Progenitor cell of endocrine pancreas (in vitro differentiated cells): ENCODE results near the gene CDH26. TPM values are rescaled to one million over a fixed set of nuclear protein-coding genes. Genes with fewer than 3 reads are reported as not detected.

Source experiments
- DNase-seq: peaks from one replicate; pipeline ENCODE4 v3.0.0; 2021; ENCODE audit warnings: low spot score; ENCODE audit not compliant: unreplicated experiment
- H3K27ac Mint-ChIP-seq: 2 replicates; pipeline ENCODE4 v1.8.0; 2021; ENCODE audit warnings: mild to moderate bottlenecking, moderate library complexity, mixed read lengths
- H3K27me3 Mint-ChIP-seq: 2 replicates; pipeline ENCODE4 v1.8.0; 2021; ENCODE audit warnings: mixed read lengths
- H3K36me3 Mint-ChIP-seq: 2 replicates; pipeline ENCODE4 v1.8.0; 2022; ENCODE audit warnings: mixed read lengths; ENCODE audit not compliant: insufficient read depth
- H3K4me1 Mint-ChIP-seq: 2 replicates; pipeline ENCODE4 v1.8.0; 2021; ENCODE audit warnings: low read depth, mixed read lengths
- H3K4me3 Mint-ChIP-seq: 2 replicates; pipeline ENCODE4 v1.8.0; 2021; ENCODE audit warnings: low read depth, mild to moderate bottlenecking, moderate library complexity, mixed read lengths
- H3K9me3 Mint-ChIP-seq: 2 replicates; pipeline ENCODE4 v1.8.0; 2021; ENCODE audit warnings: low read depth, mixed read lengths
- total RNA-seq: library from RNA; stranded (reverse); gene quantifications from 2 replicates; pipeline ENCODE4 v1.2.1, GENCODE V29; 2021
- TF ChIP-seq, protein P1 (sequence below): fragments of 200-600 bp; sonication (generic); IDR thresholded peaks from one replicate; pipeline ENCODE4 v1.5.0; 2021; ENCODE audit warnings: antibody characterized with exemption, mild to moderate bottlenecking; ENCODE audit not compliant: unreplicated experiment

CDH26 gene
- total RNA-seq, 1 donor from 2014 or later: 17.1 TPM

DNA sequence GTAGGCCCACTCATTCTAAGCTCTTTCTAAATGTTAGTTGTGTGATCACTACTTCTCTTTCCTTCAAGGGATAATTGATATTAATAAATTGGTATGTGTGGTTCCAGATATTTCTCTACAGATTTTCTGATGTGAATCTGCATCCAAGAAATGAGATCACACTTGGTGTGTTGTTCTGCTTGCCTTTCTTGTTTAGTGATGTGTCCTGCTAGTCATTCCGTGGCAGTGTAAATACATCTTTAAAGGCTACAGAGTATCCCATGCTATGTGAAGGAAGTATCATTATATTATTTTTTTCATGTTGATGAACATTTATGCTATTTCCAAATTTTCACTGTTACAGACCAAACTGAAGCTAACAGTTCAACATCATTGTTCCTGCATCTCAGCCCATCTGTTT is 13.2 kb downstream of the CDH26 start:
- TF ChIP-seq, protein P1, sequence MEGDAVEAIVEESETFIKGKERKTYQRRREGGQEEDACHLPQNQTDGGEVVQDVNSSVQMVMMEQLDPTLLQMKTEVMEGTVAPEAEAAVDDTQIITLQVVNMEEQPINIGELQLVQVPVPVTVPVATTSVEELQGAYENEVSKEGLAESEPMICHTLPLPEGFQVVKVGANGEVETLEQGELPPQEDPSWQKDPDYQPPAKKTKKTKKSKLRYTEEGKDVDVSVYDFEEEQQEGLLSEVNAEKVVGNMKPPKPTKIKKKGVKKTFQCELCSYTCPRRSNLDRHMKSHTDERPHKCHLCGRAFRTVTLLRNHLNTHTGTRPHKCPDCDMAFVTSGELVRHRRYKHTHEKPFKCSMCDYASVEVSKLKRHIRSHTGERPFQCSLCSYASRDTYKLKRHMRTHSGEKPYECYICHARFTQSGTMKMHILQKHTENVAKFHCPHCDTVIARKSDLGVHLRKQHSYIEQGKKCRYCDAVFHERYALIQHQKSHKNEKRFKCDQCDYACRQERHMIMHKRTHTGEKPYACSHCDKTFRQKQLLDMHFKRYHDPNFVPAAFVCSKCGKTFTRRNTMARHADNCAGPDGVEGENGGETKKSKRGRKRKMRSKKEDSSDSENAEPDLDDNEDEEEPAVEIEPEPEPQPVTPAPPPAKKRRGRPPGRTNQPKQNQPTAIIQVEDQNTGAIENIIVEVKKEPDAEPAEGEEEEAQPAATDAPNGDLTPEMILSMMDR: no peak
- Mint-ChIP-seq H3K27ac (no peak overlapping the region), H3K4me1 (no peaks in the 10 kb centered on the region), H3K27me3 (no peaks in the 10 kb centered on the region), H3K36me3 (peaks cover 3% of the 10 kb centered on the region), H3K4me3 (no peak overlapping the region), H3K9me3 (no peaks in the 10 kb centered on the region)
- DNase-seq: no peak

GRCh38 chr20:59972037-59972801 is 14.0 kb downstream of the CDH26 start:
- peaks cover 3% of the 10 kb centered on the region for H3K36me3 Mint-ChIP-seq
- H3K9me3 Mint-ChIP-seq: no peaks in the 10 kb centered on the region
- TF ChIP-seq, protein P1: no peak
- no peak overlapping the region for H3K4me3 Mint-ChIP-seq
- no peaks in the 10 kb centered on the region for H3K27me3 Mint-ChIP-seq
- DNase-seq: no peak
- H3K4me1 Mint-ChIP-seq: no peaks in the 10 kb centered on the region
- no peak overlapping the region for H3K27ac Mint-ChIP-seq

DNA sequence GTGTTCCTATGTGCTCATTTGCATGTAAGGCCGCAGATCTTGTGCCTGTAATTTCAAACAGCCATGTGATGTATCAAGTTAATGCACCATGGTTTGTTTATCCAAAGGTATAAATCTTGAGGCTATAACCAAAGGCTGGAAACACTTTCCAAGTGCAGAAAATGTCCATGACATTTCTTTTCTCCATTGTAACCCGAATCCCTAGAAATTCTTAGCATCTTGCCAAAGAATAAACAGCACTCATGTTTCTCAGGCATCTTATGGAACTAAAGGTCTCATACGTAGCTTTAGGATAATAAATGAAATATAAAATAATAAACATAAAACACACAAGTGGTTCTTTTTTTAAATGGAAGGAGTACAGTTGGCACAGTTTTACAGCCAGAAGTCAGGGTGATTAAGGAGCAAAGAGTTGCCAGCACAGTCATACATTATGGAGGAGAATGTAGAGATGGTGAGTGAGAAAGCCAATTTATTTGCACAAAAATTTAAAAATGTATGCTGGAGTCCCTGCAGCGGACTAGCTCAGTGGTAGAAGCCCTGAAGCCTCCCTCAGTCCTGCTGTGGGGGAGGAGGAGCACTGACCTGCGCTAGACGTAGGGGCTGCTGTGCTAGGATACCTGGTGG is 18.0 kb downstream of the CDH26 start:
- no peak for DNase-seq
- H3K9me3 Mint-ChIP-seq: peaks cover 4% of the 10 kb centered on the region
- no peaks in the 10 kb centered on the region for H3K27me3 Mint-ChIP-seq
- peaks cover 7% of the 10 kb centered on the region for H3K36me3 Mint-ChIP-seq
- TF ChIP-seq, protein P1: no peak
- no peaks in the 10 kb centered on the region for H3K4me1 Mint-ChIP-seq
- no peak overlapping the region for H3K27ac Mint-ChIP-seq
- no peak overlapping the region for H3K4me3 Mint-ChIP-seq

GRCh38 chr20:59977086-59977485 is 18.9 kb downstream of the CDH26 start:
- Mint-ChIP-seq H3K9me3 (peaks cover 5% of the 10 kb centered on the region), H3K27ac (no peak overlapping the region), H3K4me1 (no peaks in the 10 kb centered on the region), H3K27me3 (no peaks in the 10 kb centered on the region), H3K4me3 (no peak overlapping the region), H3K36me3 (peaks cover 7% of the 10 kb centered on the region)
- TF ChIP-seq, protein P1: no peak
- DNase-seq: no peak

GRCh38 chr20:59983076-59983475 is 24.9 kb downstream of the CDH26 start:
- Mint-ChIP-seq H3K4me1 (no peaks in the 10 kb centered on the region), H3K27ac (no peak overlapping the region), H3K36me3 (peaks cover 13% of the 10 kb centered on the region), H3K9me3 (peaks cover 6% of the 10 kb centered on the region), H3K4me3 (no peak overlapping the region), H3K27me3 (peaks cover 2% of the 10 kb centered on the region)
- TF ChIP-seq, protein P1: no peak
- no peak for DNase-seq
